GM15510 (cell line): ENCODE results near the gene VCX3B.
"Not testable (repeated sequence)": the region's sequence is repeated elsewhere in the genome, so short reads cannot be mapped to it uniquely, and the experiment has no call there.

Experiments used
- POLR2A ChIP-seq: IDR thresholded peaks from 3 replicates; pipeline ENCODE4 v1.6.1; 2011; ENCODE audit warnings: borderline replicate concordance; ENCODE audit not compliant: insufficient read length; ENCODE audit errors: extremely low read depth

Gene VCX3B

DNA sequence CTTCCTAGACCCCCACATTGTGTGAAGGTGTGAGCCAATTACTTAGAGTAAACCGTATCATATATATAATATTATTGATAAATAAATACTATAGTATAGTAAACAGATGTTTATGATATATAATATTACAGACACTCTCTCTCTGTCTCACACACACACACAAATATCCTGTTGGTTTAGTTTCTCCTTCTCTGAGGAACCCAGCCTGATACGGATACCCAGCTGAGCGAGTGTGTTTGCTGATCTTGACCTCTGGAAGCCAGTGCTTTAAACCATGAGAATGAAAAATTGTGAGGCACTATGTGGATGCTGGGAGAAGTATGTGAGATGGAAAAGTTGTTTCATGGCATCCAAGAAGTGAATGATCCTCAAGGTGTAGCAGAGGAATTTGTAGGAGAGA is at the start of gene VCX3B:
Gene VCX3B (plus strand): TSS at position 301 of the 400 bp plus-strand sequence. CDS start 621 bp downstream, outside the sequence.
- not testable (repeated sequence) for TF ChIP-seq POLR2A

DNA sequence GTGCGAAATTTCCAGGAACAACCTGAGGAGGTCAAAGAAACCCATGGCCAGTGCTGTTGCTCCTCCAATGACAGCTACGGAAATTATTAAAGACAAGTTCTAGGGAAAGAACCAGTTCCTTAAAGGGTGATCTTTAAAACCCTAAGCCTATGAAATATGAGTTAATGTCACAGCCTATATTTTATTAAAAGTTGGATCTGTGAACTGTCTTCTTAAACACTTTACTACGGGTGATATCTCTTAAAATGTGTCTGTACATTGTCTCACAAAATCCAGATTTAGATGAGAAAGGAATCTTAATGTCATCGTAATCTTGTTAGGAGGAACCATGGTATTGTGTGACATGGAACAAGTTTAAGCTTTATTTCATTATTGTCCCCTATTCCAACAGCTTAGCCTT is 46.3 kb upstream of the VCX3B start:
- TF ChIP-seq POLR2A, result no peak

DNA sequence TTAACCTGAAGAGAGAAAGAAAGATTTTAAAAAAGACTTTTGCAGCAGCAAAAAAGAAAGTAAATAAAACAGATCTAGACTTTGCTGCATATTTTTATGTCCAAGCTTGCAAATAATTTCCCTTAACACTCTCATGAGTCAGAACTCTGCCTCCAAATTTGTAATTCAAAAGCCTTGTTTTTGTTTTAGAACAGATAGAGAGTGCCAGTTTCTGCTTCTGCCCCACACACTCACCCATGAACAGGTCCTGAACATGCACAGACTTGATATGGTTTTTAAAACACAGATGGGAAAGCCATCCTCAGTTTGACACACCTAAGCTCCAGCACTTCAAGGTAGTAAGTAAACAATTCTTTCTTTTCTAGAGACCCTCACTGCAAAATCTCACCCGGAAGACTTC is 39.7 kb upstream of the VCX3B start:
- TF ChIP-seq POLR2A, result no peak

DNA sequence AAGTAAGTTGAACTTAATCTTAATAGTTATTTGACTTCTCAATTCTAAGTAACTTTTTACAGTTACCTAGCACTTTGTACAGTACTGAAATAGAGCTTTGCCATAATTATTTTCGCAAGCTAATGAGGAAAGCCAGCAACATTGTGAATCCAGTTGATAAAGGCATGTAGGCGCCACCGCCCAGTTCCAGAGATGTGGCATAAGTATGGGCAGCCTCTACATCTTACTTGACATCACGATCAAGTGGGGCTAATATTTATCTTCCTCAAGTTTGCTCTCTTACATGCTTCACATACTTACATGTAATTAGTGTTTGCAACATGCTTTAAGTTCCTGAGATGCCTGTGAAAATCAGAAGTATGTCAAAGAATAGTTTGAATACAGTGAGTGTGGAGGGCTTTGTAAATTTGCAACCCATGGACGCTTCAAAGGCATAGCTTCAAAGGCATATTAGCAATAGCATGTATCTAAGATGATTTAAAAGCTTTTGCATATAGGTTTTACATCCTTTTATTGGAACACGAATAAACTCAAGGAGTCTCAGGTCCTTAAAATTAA is 34.9 kb upstream of the VCX3B start:
- no peak for TF ChIP-seq POLR2A

DNA sequence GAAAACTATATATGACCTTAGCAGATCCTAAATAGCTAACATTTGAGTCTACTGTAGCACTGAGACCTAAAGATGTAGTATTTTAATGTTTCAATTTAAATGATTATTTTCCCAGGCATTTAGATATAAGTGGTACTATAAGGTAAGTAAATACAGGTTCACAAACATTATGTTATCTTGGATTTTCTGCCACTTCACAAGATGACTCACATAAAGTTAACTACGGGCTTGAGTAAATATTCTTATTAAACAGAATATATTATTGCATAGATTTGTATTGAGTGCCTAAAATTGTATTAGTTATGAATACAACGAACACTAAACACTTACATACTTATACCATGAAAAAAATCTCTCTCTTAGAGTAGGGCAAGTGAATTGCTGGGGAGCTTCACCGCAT is 34.2 kb upstream of the VCX3B start:
- no peak for TF ChIP-seq POLR2A

DNA sequence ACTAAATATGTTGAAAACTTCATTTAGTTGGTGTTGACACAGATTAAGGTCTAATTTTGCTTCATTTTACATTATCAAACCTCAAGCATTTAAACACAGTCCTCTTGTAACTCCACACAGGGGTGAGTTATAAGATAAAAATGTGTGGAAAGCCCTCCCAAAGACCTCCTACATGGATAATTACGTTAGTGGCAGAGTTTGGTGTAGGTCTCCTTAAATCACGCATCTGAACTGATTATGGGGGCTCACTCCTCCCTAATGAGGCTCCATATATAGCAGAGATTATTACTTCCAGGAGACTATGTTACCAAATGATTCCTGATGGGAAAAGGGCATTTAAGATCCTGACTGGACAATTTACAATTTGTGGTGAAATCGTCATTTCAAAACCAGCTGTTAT is 32.2 kb upstream of the VCX3B start:
- no peak for TF ChIP-seq POLR2A

DNA sequence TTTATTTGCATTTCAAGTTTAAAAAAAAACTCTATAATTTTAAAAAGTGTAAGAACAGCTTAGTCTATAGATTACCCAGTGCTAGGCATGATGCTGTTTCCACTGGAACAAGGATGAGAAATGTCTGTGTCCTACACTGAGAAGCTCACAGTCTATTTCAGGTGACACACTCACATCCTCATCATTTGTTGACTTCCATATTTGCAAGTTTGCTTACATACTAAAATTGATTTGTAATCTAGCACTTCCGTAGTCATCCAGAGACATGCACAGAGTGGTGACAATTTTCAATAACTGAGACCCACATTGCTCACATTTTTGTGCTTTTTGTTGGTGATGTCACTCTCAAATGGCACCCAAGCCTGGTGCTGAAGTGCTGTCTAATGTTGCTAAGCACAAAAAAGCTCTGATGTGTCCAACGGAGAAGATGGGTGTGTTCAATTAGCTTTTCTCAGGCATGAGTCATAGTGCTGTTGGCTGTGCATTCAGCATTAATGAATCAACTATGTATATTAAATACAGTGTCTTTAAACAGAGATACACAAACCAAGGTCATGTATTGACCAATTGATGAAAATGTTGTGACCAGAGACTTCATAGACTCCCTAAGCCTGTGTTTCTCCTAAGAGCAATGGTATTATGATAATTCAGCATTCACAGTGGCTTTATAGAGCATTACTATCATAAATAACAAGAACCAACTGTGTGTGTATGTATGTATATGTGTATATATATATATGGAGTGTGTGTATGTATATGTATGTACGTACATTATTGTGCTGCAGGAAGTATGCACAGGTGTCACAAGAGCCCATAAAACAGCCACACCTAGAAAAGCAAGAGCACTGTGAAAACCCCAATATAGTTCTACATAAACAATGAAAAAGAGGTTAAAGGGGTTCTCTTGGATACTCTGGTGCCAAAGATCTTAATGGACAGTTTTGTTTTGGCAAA is 31.2 kb upstream of the VCX3B start:
- no peak for TF ChIP-seq POLR2A

DNA sequence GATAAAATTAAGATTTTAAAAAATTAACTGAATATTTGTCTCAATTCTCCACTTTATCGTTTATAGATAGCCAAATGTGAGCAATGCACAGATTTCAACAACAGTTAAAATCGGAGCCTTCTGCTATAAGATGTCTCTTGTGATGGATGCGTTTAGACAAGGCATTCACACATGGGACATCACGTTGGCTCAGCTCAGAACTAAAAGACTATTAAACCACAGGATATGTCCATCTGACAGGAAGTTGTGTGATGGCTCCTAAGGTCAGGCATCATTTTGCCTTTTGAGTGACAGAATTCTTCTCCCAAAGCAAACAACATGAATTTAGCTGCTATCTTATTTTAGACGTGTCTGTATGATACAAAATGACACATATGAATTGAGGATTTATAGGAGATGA is 17.3 kb upstream of the VCX3B start:
- TF ChIP-seq POLR2A, result no peak

DNA sequence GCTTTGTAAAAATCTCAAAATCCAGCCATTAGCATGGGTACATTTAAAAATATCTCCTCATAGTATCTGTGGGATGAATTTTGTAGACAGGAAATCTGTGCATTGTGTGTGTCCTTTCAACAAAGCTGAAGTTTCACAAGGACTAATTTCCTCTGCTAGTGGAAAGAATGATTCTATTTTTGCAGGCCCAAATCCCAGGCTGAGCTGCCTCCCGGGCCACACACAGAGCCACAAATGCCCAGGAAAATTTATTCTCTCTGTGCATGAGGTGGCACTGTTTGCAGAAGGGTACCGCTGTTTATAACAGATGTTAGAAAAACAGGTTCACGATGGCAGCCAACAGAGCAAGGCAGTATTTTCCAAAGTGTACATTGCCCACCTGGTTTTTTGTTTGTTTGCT is 11.0 kb upstream of the VCX3B start:
- TF ChIP-seq POLR2A, result no peak

DNA sequence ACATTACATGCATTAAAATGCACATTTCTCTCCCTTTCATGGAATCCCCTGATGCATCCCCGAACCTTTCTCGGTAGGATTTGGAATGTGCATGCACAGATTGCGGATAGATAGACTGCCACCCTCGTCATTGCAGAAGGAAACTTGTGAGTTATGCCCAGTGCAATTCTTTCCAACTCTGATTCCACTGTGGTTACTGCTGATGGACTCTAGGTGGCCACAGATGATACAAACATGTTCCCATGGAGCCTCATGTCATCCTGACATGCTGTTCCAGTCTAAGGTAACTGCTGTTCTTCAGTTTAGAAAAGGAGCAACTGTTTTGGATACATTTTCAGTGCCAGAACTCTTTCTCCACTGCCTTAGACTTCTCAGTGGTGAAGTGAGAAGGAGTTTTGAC is 9.1 kb upstream of the VCX3B start:
- TF ChIP-seq POLR2A, result no peak

DNA sequence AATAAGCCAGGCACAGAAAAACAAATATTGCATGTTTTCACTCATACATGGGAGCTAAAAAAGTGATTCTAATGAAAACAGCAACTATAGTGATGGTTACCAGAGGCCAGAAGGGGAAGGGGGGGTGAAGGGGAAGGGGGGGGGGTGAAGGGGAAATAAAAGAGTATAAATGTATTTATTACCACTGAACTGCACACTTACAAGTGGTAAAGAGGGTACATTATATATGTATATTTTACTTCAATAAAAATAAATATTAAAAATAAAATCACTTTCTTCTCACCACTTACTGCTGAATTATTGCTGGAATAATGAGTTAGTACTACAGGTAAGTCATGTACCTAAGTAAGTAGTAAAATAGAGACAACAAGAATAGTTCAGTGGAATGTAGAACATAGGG is 2.1 kb upstream of the VCX3B start:
- no peak for TF ChIP-seq POLR2A

DNA sequence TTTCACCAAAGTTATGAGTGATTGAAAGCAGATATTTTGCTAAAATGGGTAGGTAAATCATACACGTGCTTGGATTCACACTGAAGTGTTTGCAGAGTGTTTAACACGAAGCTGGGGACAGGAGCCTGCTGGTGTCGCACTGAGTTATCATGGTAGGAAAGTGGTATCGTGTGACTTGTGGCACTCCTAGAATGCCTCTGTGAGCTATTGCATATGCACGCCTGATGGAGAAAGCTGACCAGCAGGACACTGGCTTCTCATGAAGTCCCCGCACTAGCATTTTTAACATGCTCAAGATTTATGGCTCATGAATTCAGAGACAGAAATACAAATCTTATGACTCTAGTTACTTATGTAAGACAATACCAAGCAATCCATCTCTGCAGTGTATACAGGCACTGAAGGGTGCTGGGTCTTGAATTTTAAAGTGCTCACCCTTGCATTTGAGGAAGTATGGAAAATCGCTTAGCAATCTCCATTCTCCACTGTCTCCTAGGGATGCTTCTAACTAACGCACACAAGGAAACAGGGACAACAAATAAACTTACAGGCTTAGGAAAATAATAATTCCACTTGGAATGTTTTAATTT is 19.8 kb downstream of the VCX3B start:
- TF ChIP-seq POLR2A, result no peak

DNA sequence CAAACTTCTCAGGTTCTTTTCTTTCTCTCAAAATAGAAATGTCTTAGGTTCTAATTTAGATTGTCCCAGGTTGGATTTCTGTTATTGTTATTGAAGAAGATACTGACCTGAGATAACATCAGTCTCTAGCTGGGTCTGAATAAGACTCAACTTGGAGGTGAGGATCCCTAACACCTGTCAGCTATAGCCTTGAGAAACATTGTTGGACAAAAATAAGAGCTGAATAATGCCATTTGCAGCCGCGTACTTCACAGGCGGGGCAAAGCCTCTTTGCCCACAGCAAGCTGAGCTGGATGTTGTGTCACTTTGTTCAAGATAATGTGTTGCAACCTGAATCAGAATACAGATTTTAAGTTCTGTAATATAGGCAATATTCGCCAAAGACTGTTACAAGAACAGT is 35.6 kb downstream of the VCX3B start:
- no peak for TF ChIP-seq POLR2A

DNA sequence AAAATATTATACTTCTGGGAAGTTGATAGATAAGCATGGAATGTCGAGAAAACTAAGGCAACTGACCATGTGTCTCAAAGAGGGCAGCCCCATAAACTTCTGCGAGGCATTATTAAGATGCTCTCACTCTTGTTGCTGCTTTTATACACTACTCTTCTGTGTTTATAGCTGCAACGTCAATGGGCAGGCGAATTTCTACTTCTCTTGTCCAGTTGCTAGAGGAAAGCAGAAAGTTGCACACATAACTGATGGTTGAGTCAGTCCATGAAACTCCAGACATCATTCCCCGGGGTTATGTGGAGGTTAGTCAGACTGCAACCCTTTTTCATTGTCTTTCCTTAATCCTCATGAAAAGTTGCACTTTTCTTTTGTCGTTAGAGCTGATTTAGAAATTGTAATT is 39.8 kb downstream of the VCX3B start:
- TF ChIP-seq POLR2A, result no peak
